Stimulated activated CD8-positive, alpha-beta memory T cell treated with anti-CD3 and anti-CD28 coated beads, Interleukin-12 subunit alpha, Interleukin-12 subunit beta, amount 100 ng/mL, for 1 hour (primary cell): Measurements from ENCODE around the gene CASP10.
A peak's percentile ranks its signal among the peaks of the same experiment; 100 is the strongest.
"Not testable (repeated sequence)": the region's sequence is repeated elsewhere in the genome, so short reads cannot be mapped to it uniquely, and the experiment has no call there.

Source experiments
- DNase-seq: peaks from one replicate; pipeline ENCODE4 v3.0.0-alpha.2; 2020; ENCODE audit warnings: low read depth

The CASP10 gene

GRCh38 chr2:201156036-201156435, 26.9 kb upstream of the CASP10 start:
- DNase-seq, result no peak

- DNase-seq, result no peak
Observed at GRCh38 chr2:201156640-201157039, 26.3 kb upstream of the CASP10 start.

GRCh38 chr2:201157694-201158093, 25.2 kb upstream of the CASP10 start:
- no peak for DNase-seq

- peak; percentile 46 for DNase-seq
Observed at GRCh38 chr2:201158111-201158929, 24.6 kb upstream of the CASP10 start.

- DNase-seq, result no peak
Observed at GRCh38 chr2:201164166-201164565, 18.8 kb upstream of the CASP10 start.

GRCh38 chr2:201167546-201167945, 15.4 kb upstream of the CASP10 start:
- DNase-seq, result no peak

- DNase-seq, result not testable (repeated sequence)
Observed at GRCh38 chr2:201168496-201168895, 14.4 kb upstream of the CASP10 start.

- no peak for DNase-seq
Observed at GRCh38 chr2:201171259-201171814, 11.6 kb upstream of the CASP10 start.

- DNase-seq, result no peak
Observed at GRCh38 chr2:201172279-201172678, 10.7 kb upstream of the CASP10 start.

- DNase-seq, result no peak
Observed at GRCh38 chr2:201174687-201175086, 8.3 kb upstream of the CASP10 start.

- no peak for DNase-seq
Observed at GRCh38 chr2:201176081-201176481, 6.9 kb upstream of the CASP10 start.

- DNase-seq, result no peak
Observed at GRCh38 chr2:201180010-201180409, 2.9 kb upstream of the CASP10 start.

GRCh38 chr2:201183365-201183727, 405 bp downstream of the CASP10 start:
- no peak for DNase-seq

- not testable (repeated sequence) for DNase-seq
Observed at GRCh38 chr2:201183835-201184234, 894 bp downstream of the CASP10 start.

GRCh38 chr2:201184248-201184647, 1.3 kb downstream of the CASP10 start:
- not testable (repeated sequence) for DNase-seq

GRCh38 chr2:201185863-201186262, 2.9 kb downstream of the CASP10 start:
- no peak for DNase-seq

- DNase-seq, result no peak
Observed at GRCh38 chr2:201186982-201187381, 4.0 kb downstream of the CASP10 start.

GRCh38 chr2:201188449-201188848, 5.5 kb downstream of the CASP10 start:
- DNase-seq, result no peak

- no peak for DNase-seq
Observed at GRCh38 chr2:201191132-201191875, 8.4 kb downstream of the CASP10 start.

GRCh38 chr2:201194097-201194496, 11.2 kb downstream of the CASP10 start:
- no peak for DNase-seq

GRCh38 chr2:201195331-201195730, 12.4 kb downstream of the CASP10 start:
- DNase-seq, result no peak

- no peak for DNase-seq
Observed at GRCh38 chr2:201196003-201196402, 13.1 kb downstream of the CASP10 start.

- no peak for DNase-seq
Observed at GRCh38 chr2:201196803-201197202, 13.9 kb downstream of the CASP10 start.
